LNCAP (cell line): ENCODE data around the gene DEGS1.

Source experiments
- CTCF ChIP-seq: fragments of 450-650 bp; IDR thresholded peaks from 2 replicates; pipeline ENCODE4 v1.5.1; 2017; ENCODE audit warnings: mild to moderate bottlenecking

DEGS1 gene

GRCh38 chr1:224182866-224183590 is at the start of gene DEGS1:
Gene DEGS1, plus strand, starts transcription at chr1:224183240. Its CDS starts 97 bp downstream, at chr1:224183337.
- TF ChIP-seq CTCF = no peak

- no peak for TF ChIP-seq CTCF
Measured at GRCh38 chr1:224133741-224134299, 49.2 kb upstream of the DEGS1 start.

- TF ChIP-seq CTCF = no peak
Measured at GRCh38 chr1:224137518-224137917, 45.5 kb upstream of the DEGS1 start.

DNA sequence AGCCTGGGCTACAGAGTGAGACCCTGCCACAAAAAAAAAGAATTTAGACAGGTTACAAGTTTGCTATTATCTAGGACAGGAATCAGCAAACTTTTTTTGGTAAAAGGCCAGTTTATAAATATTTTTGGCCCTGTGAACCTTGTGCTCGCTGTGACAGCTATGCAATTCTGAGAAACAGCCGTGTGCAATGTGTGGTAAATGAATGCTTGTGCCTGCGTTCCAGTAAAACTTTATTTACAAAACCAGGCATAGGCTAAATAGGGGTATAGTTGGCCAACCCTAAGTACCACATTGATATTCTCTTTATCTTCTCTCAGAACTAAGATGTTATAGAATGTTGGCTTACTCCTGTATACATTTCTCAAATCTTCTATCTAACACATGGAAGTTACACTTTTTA is 44.8 kb upstream of the DEGS1 start:
- no peak for TF ChIP-seq CTCF

DNA sequence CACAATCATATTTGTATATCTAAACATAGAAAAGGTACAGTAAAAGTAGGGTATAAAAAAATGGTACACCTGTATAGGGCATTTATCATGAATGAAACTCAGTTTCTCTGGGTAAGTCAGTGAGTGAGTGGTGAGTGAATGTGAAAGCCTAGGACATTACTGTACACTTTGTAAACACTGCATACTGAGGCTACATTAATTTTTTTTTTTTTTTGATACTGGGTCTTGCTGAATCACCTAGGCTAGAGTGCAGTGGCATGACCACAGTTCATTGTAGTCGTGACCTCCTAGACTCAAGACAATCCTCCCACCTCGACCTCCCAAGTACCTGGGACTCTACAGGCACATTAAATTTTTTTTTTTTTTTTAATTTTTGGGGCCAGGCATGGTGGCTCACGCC is 41.3 kb upstream of the DEGS1 start:
- TF ChIP-seq CTCF = no peak

DNA sequence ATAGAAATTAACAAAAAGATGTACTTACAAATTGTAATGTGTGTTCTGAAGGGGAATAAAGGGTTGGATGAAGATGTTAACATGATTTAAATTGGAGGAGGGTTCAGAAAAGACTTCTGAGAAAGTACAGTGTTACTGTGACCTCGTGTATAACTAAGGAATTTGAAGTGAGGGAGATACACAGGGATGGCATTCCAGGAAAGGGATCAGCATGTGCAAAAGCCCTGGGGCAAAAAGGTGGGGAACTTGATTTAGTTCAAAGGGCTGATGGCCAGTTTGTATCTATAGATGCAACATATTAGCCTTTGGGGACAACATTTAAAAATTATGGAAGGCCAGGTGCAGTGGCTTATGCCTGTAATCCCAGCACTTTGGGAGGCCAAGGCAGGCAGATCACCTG is 33.3 kb upstream of the DEGS1 start:
- TF ChIP-seq CTCF = no peak

DNA sequence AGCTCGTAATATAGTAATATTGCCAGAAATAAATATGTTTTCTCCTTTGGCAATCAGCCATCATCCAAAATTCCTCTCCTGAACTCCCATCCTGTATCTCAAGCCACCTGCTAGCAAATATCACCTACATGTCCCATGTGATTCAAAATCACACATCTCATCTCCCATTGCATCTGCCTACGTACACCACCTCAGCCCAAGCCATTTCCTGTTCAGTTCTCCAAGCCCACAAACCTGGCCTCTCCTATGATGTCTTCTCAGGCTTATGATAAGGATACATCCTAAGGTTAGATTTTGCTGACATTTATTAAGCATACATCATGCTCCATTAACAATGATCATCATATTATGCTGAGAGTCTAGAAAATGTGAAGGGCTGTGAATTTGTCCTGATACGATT is 31.9 kb upstream of the DEGS1 start:
- no peak for TF ChIP-seq CTCF

DNA sequence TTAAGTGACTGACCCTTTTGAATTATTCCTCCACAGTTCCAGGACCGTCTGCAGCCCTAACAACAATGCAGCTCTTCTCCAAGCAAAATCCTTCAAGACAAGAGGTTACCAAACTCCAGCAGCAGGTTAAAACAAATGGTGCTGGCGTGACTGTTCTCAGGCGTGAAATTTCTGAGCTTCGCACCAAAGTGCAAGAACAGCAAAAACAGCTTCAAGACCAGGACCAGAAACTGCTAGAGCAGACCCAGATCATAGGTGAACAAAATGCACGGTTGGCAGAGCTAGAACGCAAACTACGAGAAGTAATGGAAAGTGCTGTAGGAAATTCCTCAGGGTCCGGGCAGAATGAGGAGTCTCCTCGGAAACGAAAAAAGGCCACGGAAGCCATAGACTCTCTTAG is 25.7 kb upstream of the DEGS1 start:
- TF ChIP-seq CTCF = no peak
